Measurements from ENCODE around the gene FANCD2OS.
"Not testable (repeated sequence)": the region's sequence is repeated elsewhere in the genome, so short reads cannot be mapped to it uniquely, and the experiment has no call there.

Gene FANCD2OS

DNA sequence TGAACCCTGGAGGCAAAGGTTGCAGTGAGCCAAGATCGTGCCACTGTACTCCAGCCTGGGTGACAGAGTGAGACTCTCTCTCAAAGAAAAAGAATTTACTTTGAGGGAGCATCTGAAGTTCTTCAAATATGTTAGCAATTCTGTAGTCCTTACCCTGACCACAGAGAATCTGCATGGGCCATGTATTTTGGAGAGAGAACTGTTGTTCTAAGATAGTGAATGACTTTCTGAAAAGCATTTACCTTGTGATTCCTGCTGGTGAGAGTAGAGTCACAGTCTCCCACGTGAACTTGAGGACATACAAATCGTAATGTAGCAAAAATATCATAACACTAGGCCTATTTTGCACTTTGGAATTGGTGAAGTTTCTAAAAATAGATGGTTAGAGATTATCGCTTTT lies 11.3 kb upstream of the FANCD2OS start:
- Mint-ChIP-seq H3K27me3 (no peaks in the 10 kb centered on the region), H3K9me3 (no peaks in the 10 kb centered on the region), H3K36me3 (peaks cover 16% of the 10 kb centered on the region), H3K4me1 (peaks cover 52% of the 10 kb centered on the region), H3K27ac (peak overlapping the region; percentile 14), H3K4me3 (no peak overlapping the region)

DNA sequence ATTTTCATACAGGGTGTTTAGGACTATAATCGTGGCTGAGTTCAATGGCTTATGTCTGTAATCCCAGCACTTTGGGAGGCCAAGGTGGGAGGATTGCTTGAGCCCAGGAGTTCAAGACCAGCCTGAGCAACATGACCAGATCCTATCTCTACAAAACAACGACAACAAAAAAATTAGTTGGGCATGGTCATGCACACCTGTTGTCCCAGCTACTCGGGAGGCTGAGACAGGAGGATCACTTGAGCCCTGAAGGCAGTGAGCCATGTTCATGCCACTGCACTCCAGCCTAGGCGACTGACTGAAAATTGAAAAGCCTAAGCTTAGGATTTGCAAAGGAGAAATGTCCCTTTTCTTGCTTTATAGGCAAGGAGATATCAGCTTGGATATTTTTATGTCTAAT lies 8.9 kb upstream of the FANCD2OS start:
- H3K9me3 Mint-ChIP-seq: no peaks in the 10 kb centered on the region
- peaks cover 39% of the 10 kb centered on the region for H3K4me1 Mint-ChIP-seq
- H3K27ac Mint-ChIP-seq: no peak overlapping the region
- peak overlapping the region; percentile 99 for H3K4me3 Mint-ChIP-seq
- H3K27me3 Mint-ChIP-seq: no peaks in the 10 kb centered on the region
- peaks cover 12% of the 10 kb centered on the region for H3K36me3 Mint-ChIP-seq

DNA sequence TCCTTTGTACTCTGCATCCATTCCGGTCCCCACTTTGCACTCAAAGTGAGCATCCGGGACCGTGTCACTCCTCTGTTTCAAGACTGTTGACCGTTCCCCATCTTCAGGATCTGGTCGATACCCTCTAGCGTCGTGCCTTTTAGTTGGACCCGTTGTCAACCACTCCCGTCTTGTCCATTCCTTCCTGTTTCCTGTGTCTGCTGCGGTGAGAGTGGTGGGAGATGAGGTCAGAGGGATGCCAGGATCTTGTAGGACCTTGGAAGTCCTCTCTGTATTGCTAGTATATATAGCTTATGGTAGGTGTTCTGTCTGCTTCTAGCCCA lies 8.0 kb upstream of the FANCD2OS start:
- Mint-ChIP-seq H3K27ac (peak overlapping the region; percentile 98), H3K4me1 (peaks cover 35% of the 10 kb centered on the region), H3K27me3 (no peaks in the 10 kb centered on the region), H3K4me3 (peak overlapping the region; percentile 99), H3K9me3 (no peaks in the 10 kb centered on the region), H3K36me3 (peaks cover 10% of the 10 kb centered on the region)

DNA sequence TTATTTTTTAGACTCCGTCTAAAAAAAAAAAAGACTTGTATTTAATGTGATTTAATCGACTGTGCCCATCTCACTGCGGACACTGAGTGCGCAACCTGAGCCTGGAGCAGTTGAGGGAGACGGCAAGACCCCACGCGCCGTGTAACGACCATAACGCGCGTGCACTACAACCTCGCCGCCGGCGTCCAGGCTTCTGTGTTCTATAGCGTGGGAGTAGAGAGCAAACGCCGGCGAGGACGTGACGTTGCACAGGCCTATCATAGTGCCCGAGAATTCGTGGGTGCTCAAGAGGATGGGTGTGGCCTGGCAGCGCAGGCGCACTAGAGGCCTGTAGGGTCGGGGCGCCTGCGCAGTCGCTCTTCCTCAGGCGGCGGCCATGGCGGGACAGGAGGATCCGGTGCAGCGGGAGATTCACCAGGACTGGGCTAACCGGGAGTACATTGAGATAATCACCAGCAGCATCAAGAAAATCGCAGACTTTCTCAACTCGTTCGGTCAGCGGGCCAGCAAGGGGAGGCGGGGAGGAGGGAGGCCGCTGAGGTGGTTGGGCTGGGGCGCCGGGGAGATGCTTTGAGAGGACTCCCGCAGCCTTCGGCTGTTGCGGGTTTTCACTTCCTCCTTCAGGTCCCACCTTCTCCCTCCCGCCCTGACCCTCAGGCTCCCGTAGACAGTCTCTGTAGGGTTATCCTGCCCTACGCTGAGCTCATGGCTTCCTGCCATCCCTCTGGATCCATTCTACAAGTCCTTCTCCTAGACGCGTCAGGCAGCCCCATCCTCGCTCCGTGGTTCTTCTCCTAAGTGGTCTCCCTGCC lies 7.5 kb upstream of the FANCD2OS start, which contains the start of gene BRK1:
Gene BRK1, plus strand, starts transcription at position 350 of the 812 bp plus-strand sequence. Its CDS starts 27 bp downstream, at position 377.
- H3K4me1 Mint-ChIP-seq: peaks cover 30% of the 10 kb centered on the region

DNA sequence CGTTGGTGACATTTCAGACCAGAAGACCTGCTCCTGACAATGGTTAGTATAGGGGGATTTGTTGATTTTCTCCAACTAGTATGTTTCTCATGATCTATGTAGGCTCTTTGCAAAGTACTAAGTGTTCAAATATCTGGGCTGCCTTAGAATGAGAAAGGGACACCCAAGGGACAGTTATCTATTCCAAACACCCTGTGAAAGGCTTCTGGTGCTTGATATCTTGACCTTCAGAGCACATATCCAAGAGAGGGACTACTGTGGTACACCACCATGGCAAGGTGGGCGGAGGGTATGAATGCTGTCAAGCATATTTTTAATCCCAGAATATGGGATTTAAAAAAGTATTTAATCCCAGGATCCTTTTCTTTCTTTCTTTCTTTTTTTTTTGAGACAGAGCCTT lies 1.1 kb downstream of the FANCD2OS start:
- no peaks in the 10 kb centered on the region for H3K36me3 Mint-ChIP-seq
- no peaks in the 10 kb centered on the region for H3K27me3 Mint-ChIP-seq
- H3K9me3 Mint-ChIP-seq: no peaks in the 10 kb centered on the region
- no peak overlapping the region for H3K27ac Mint-ChIP-seq
- H3K4me3 Mint-ChIP-seq: no peak overlapping the region
- H3K4me1 Mint-ChIP-seq: no peaks in the 10 kb centered on the region

More for the DNA sequence above, 7.5 kb upstream of the FANCD2OS start, which contains the start of gene BRK1:
- Mint-ChIP-seq H3K27ac (peak within 1 kb of the TSS; percentile 98), H3K27me3 (no peaks in the 10 kb centered on the region), H3K9me3 (no peaks in the 10 kb centered on the region), H3K4me3 (peak within 1 kb of the TSS; percentile 99), H3K36me3 (peaks cover 6% of the 10 kb centered on the region)

DNA sequence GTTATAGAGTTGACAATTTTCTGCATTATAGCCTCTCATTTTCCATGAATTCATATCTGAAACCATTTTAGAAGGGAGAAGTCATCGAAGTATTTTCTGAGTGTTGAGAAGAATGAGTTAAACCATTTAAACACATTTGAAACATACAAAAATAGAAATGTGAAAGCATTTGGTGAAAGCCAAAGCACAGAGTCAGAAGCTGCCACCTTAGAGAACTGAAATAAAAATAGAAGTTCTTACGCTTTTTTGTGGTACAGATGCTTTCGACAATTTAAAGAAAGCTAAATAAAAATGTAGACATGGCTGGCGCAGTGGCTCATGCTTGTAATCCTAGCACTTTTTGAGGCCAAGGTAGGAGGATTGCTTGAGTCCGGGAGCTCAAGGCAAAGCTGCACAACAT lies 9.0 kb downstream of the FANCD2OS start:
- H3K27me3 Mint-ChIP-seq: no peaks in the 10 kb centered on the region
- H3K9me3 Mint-ChIP-seq: no peaks in the 10 kb centered on the region
- peaks cover 3% of the 10 kb centered on the region for H3K36me3 Mint-ChIP-seq
- H3K4me3 Mint-ChIP-seq: no peak overlapping the region
- no peaks in the 10 kb centered on the region for H3K4me1 Mint-ChIP-seq
- H3K27ac Mint-ChIP-seq: no peak overlapping the region

DNA sequence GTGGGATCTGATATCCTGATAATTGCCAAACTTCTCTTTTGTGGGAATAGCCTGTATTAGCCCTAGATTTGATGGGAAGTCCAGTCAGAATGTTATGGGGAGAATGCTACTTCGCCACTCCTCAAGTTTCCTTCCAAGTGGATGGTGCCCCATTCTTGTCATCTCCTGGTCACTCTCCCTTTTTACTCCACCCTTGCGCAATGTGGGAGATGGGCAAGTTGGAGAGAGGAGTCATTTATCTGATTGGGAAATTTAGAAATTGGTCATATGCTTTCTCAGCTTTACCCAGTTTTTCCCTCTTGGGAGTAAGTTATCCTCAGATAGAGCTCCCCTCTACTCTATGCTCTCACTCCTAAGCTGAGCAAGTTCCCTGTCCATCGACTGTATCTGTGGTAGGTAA lies 14.4 kb downstream of the FANCD2OS start:
- no peaks in the 10 kb centered on the region for H3K4me1 Mint-ChIP-seq
- no peaks in the 10 kb centered on the region for H3K9me3 Mint-ChIP-seq
- H3K27me3 Mint-ChIP-seq: no peaks in the 10 kb centered on the region
- H3K4me3 Mint-ChIP-seq: no peak overlapping the region
- H3K36me3 Mint-ChIP-seq: peaks cover 4% of the 10 kb centered on the region
- no peak overlapping the region for H3K27ac Mint-ChIP-seq

DNA sequence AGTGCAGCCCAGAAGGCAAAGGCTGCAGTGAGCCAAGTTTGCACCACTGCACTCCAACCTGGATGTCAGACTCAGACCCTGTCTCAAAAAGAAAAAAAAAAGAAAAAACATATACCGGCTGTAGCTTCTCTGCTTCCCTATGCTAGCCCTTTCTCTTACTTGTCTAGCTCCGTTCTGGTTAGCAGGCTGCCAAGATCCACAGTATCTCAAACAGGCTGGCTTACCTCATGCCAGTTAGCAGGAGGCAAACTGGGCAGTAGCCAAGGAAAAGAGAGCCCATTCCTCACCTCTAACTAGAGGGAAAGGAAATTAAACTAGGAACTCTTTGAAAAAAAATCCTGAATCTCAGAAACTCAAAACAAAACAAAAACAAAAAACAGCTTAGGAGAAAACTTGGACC lies 16.7 kb downstream of the FANCD2OS start:
- H3K27me3 Mint-ChIP-seq, H3K4me3 Mint-ChIP-seq, H3K9me3 Mint-ChIP-seq, H3K27ac Mint-ChIP-seq, H3K36me3 Mint-ChIP-seq, H3K4me1 Mint-ChIP-seq: not testable (repeated sequence)

DNA sequence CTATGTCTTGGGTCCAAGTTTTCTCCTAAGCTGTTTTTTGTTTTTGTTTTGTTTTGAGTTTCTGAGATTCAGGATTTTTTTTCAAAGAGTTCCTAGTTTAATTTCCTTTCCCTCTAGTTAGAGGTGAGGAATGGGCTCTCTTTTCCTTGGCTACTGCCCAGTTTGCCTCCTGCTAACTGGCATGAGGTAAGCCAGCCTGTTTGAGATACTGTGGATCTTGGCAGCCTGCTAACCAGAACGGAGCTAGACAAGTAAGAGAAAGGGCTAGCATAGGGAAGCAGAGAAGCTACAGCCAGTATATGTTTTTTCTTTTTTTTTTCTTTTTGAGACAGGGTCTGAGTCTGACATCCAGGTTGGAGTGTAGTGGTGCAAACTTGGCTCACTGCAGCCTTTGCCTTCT lies 17.3 kb downstream of the FANCD2OS start:
- not testable (repeated sequence) for H3K4me3 Mint-ChIP-seq, H3K4me1 Mint-ChIP-seq, H3K36me3 Mint-ChIP-seq, H3K27ac Mint-ChIP-seq, H3K9me3 Mint-ChIP-seq, H3K27me3 Mint-ChIP-seq

DNA sequence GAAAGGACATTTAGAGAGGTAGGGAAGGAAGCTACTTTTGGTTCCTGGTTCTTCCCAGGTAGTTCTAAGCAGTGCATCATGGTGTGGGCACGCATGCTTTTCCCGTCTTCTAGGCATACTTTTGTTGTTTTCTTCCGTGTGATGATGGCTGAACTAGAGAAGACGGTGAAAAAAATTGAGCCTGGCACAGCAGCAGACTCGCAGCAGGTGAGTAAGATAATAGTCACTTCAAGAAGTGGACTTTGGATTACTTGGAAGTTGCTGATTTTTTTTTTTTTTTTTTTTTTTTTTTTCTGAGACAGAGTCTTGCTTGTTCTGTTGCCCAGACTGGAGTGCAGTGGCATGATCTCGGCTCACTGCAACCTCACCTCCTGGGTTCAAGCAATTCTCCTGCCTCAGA lies 17.9 kb downstream of the FANCD2OS start:
- no peaks in the 10 kb centered on the region for H3K4me1 Mint-ChIP-seq
- H3K27ac Mint-ChIP-seq: no peak overlapping the region
- H3K9me3 Mint-ChIP-seq: no peaks in the 10 kb centered on the region
- H3K4me3 Mint-ChIP-seq: no peak overlapping the region
- peaks cover 6% of the 10 kb centered on the region for H3K36me3 Mint-ChIP-seq
- no peaks in the 10 kb centered on the region for H3K27me3 Mint-ChIP-seq

DNA sequence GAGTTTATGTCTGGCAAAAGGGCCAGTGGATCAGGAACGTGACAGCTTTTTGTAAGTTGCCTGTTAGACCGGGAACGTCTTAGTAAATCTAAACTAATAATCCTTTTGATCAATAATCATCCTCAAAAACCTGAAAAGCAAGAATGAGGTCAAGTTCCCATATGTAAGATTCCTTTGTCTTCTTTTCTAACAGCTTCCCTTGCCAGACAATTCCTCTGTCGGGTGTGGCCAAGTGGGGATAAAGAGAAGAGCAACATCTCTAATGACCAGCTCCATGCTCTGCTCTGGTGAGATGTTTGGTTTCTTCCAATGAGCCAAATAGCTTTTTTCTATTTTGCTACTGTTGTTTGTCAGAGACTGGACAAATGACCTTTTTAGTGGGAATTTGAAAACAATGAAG lies 19.8 kb downstream of the FANCD2OS start:
- Mint-ChIP-seq H3K4me1 (no peaks in the 10 kb centered on the region), H3K27ac (no peak overlapping the region), H3K4me3 (no peak overlapping the region), H3K36me3 (peaks cover 7% of the 10 kb centered on the region), H3K9me3 (no peaks in the 10 kb centered on the region), H3K27me3 (no peaks in the 10 kb centered on the region)

DNA sequence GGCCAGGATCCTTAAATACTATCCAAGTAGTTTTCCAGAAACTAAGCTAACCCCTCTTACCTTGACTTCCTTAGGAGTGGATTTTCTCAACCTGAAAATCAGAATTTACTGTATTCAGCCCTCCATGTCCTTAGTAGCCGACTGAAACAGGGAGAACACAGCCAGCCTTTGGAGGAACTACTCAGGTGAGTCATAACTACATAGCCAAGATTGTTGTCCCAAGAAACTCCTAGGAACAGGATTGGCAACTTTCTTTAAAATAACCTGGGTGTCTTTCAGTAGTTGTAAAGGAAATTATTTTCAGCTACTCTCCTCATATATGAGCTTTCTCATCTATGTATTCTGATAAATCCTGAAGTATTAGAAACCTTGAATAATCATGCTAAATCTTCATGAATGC lies 22.3 kb downstream of the FANCD2OS start:
- Mint-ChIP-seq H3K27ac (no peak overlapping the region), H3K27me3 (no peaks in the 10 kb centered on the region), H3K9me3 (no peaks in the 10 kb centered on the region), H3K4me1 (no peaks in the 10 kb centered on the region), H3K36me3 (peaks cover 5% of the 10 kb centered on the region), H3K4me3 (no peak overlapping the region)

DNA sequence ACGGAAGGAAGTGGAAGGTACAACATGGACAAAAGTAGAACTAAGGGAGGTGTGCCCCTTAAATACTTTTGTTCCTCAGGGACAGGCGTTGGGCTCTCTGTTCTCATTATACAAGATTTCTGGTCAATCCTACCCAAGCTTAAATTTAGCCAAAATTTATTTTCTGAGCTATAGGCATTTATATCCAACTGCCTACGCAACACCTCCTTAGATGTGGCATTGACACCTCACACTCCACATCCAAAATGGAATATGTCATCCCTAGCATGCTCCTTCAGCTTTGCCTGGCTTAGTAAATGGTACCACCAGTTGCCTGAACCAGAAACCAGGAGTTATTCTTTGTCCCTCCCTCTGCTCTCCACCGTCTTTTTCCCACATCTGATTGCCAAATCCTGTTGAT lies 26.2 kb downstream of the FANCD2OS start:
- Mint-ChIP-seq H3K4me3 (no peak overlapping the region), H3K27me3 (no peaks in the 10 kb centered on the region), H3K36me3 (peaks cover 11% of the 10 kb centered on the region), H3K27ac (no peak overlapping the region), H3K4me1 (no peaks in the 10 kb centered on the region), H3K9me3 (no peaks in the 10 kb centered on the region)

DNA sequence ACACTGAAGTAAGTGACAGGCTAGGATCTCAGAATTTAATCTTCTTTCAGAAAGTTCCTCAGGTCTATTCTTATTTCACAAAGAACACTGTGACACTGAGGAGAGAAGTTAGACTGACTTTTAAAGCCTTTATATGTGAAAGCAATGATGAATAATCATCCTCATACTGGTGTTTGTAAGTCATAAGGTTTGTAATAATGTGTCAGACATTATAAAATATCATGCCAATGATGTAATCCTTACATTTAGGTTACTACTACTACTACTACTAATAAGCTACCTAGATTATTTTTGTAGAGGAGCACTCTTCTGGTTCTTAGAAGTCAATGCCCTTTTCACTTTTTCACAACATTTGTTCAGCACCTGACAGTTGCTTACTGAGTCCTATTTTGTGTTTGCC lies 33.4 kb downstream of the FANCD2OS start:
- Mint-ChIP-seq H3K36me3 (peaks cover 9% of the 10 kb centered on the region), H3K4me3 (no peak overlapping the region), H3K4me1 (no peaks in the 10 kb centered on the region), H3K27me3 (no peaks in the 10 kb centered on the region), H3K9me3 (no peaks in the 10 kb centered on the region), H3K27ac (no peak overlapping the region)

DNA sequence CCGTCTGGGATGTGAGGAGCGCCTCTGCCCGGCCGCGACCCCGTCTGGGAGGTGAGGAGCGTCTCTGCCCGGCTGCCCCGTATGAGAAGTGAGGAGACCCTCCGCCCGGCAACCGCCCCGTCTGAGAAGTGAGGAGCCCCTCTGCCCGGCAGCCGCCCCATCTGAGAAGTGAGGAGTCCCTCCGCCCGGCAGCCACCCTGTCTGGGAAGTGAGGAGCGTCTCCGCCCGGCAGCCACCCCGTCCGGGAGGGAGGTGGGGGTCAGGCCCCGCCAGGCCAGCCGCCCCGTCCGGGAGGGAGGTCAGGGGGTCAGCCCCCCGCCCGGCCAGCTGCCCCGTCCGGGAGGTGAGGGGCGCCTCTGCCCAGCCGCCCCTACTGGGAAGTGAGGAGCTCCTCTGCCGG lies 38.0 kb downstream of the FANCD2OS start:
- H3K27me3 Mint-ChIP-seq, H3K9me3 Mint-ChIP-seq, H3K27ac Mint-ChIP-seq, H3K4me3 Mint-ChIP-seq, H3K4me1 Mint-ChIP-seq: not testable (repeated sequence)
- H3K36me3 Mint-ChIP-seq: peaks cover 19% of the 10 kb centered on the region

DNA sequence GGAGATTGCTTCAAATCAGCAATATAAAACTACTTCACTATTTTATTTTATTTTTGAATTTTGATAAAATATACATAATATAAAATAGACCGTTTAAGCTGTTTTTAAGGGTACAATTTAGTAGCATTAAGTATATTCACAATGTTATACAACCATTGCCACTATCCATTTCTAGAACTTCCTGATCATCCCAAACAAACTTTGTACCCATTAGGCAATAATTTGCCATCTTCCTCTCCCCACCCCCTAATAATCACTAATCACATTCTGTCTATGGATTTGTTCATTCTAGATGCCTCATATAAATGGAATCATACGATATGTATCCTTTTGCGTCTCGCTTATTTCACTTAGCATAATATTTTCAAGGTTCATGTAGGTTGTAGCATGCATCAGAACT lies 53.0 kb downstream of the FANCD2OS start:
- no peak overlapping the region for H3K4me3 Mint-ChIP-seq
- peaks cover 9% of the 10 kb centered on the region for H3K36me3 Mint-ChIP-seq
- no peaks in the 10 kb centered on the region for H3K9me3 Mint-ChIP-seq
- H3K4me1 Mint-ChIP-seq: no peaks in the 10 kb centered on the region
- H3K27me3 Mint-ChIP-seq: no peaks in the 10 kb centered on the region
- H3K27ac Mint-ChIP-seq: no peak overlapping the region
